Heart left ventricle (tissue), 16 donors: ENCODE data around the gene WBP2NL. TPM values are rescaled to one million over a fixed set of nuclear protein-coding genes. Genes with fewer than 3 reads are reported as not detected.

Experiments
- ATAC-seq, 4 donors: fragments of 200-7000 bp; cut with Tn5 transposase; one replicate each; pipeline ENCODE4 v1.9.1; 2020 to 2022; ENCODE audit warnings: moderate library complexity in 4 of 4, mild to moderate bottlenecking in 3 of 4, moderate number of reproducible peaks in 1 of 4
- DNase-seq, 5 donors: peaks; one replicate each; pipeline ENCODE4 v3.0.0-alpha.2; 2020
- H3K27ac ChIP-seq, 12 donors: fragments of 200-600 bp; sonication (generic) in 4 of 12; one replicate each; pipeline versions ENCODE4 v1.5.0 to v1.8.0; 2016 to 2022; ENCODE audit warnings: mild to moderate bottlenecking in 2 of 12
- H3K27me3 ChIP-seq, 9 donors: fragments of 200-600 bp; sonication (generic) in 2 of 9; one replicate each; pipeline versions ENCODE4 v1.5.1 to v1.8.0; 2016 to 2022; ENCODE audit warnings: mild to moderate bottlenecking in 3 of 9
- H3K36me3 ChIP-seq, 9 donors: fragments of 200-600 bp; sonication (generic) in 2 of 9; one replicate each; pipeline versions ENCODE4 v1.5.0 to v1.8.0; 2018 to 2022; ENCODE audit warnings: mild to moderate bottlenecking in 2 of 9
- H3K4me1 ChIP-seq, 12 donors: fragments of 200-600 bp; sonication (generic) in 4 of 12; one replicate each; pipeline versions ENCODE4 v1.5.0 to v1.8.0; 2016 to 2022; ENCODE audit warnings: mild to moderate bottlenecking in 3 of 12
- H3K4me3 ChIP-seq, 12 donors: fragments of 200-600 bp; sonication (generic) in 4 of 12; one replicate each; pipeline versions ENCODE4 v1.5.0 to v1.8.0; 2017 to 2022; ENCODE audit warnings: mild to moderate bottlenecking in 9 of 12, moderate library complexity in 4 of 12
- H3K9me3 ChIP-seq, 12 donors: fragments of 200-600 bp; sonication (generic) in 4 of 12; one replicate each; pipeline versions ENCODE4 v1.5.0 to v1.8.0; 2016 to 2022; ENCODE audit warnings: mild to moderate bottlenecking in 1 of 12
- CTCF ChIP-seq, 12 donors: fragments of 200-600 bp; sonication (generic) in 4 of 12; IDR thresholded peaks; one replicate each; pipeline versions ENCODE4 v1.5.0 to v1.8.0; 2018 to 2022; ENCODE audit warnings: antibody characterized with exemption in 12 of 12, mild to moderate bottlenecking in 5 of 12
- POLR2A ChIP-seq, 2 donors: fragments of 450-650 bp; IDR thresholded peaks; one replicate each; pipeline ENCODE4 v1.6.1; 2017; ENCODE audit warnings: antibody characterized with exemption in 2 of 2, mild to moderate bottlenecking in 2 of 2, moderate library complexity in 2 of 2
- WGBS, 4 donors: extraction: QIAGEN DNeasy Blood & Tissue Kit in 2 of 4; methylation state at CpG; one replicate each; pipeline versions ENCODE4 v1.1.5 to v1.1.7; 2013 to 2018; 5-methylcytosine and 5-hydroxymethylcytosine counted together
- intact Hi-C, 10 donors: fragments of 100-400 bp; cut with DNase I; formaldehyde crosslinking; loops; one replicate each; pipeline versions ENCODE4 v1.11.1 to v1.14.2; 2022
- polyA plus RNA-seq, 2 donors: library from polyadenylated mRNA; stranded (reverse); fragments of 200-250 nt; gene quantifications; one replicate each; pipeline ENCODE4 v1.2.3, GENCODE V29; 2013
- total RNA-seq, 9 donors: library from RNA; depleted of rRNA in 2 of 9; stranded (reverse); fragments of >200 nt in 2 of 9; fragmentation: NEBNext Ultra II Directional in 3 of 9; extraction: Animal tissue kit (Norgen Biotek cat#: 25700) in 3 of 9; gene quantifications; one replicate each; pipeline versions ENCODE4 v1.1.0 to v1.2.4, GENCODE V29; 2016 to 2023
- donor health status: ischemic (EF 13 %, LVEDD 7.1; RV severe dilation, severe dysfunction).
- donor health status: healthy with polysubstance abuse.
- donor health status: DM: no; HTN: yes; CAD: no.
- donor health status: DM: no; HTN: no; CAD: no.
- donor health status: ischemic (EF 25% LVEDD 6.9; RV normal size, moderate dysfunction).
- donor health status: ischemic (EF 25% LVEDD 5.7; RV mildly dilated, moderate dysfunction).
- donor health status: healthy.
- donor health status: DM: yes; HTN: yes; CAD: no.
- donor health status: ischemic (EF 35%, LVEDD 5.7; RV mildly dilated, moderate dysfunction).
- donor health status: nonischemic (EF 11% LVEDD 7.7; RV severe dilation, severe dysfunction).
- donor health status: DM: yes; HTN: yes; CAD: no.
- donor health status: PGD.
- donor health status: ischemic (EF 29% LVEDD 5.4; RV normal size, mild dysfunction).
- donor health status: nonischemic (EF 23%, LVEDD 6.1; RV moderate dilation, normal function).

Gene WBP2NL
- total and polyA plus RNA-seq, 11 donors, result 0.11 to 1.1 (median 0.38) TPM; not detected in 1

DNA sequence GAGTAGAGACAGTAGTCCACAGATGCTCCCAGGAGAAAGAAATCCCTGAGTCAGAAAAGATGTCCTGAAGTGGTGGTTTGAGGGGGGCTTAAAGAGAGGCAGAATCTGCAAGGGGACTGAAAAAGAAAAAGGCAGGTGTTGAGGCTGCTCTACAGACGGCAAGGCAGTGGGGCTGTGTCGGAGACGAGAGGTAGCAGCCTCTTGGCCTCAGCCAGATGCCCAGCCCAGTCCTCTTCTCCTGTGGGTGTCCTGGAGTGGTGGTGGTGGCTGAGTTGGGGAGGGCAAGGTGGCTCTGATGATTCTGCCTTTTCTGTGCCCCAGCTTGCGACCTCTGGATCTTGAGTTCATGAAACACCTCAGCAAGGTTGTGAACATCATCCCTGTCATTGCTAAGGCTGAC is 9.3 kb upstream of the WBP2NL start:
- intact Hi-C loops, result no loop called here
- Histone ChIP-seq H3K4me3 (no peak overlapping the region), H3K36me3 (no peaks in the 10 kb centered on the region), H3K4me1 (no peaks in the 10 kb centered on the region), H3K27me3 (no peaks in the 10 kb centered on the region), H3K27ac (no peak overlapping the region), H3K9me3 (no peaks in the 10 kb centered on the region)
- ATAC-seq, result no peak
- DNase-seq, result no peak
- WGBS, 4 donors, result 62 to 92% (median 78%) methylated on average over 4 of the region's 4 CpGs
- TF ChIP-seq POLR2A (IDR thresholded peaks at IDR 0.05) (no peak), CTCF (IDR thresholded peaks at IDR 0.05) (no peak)

DNA sequence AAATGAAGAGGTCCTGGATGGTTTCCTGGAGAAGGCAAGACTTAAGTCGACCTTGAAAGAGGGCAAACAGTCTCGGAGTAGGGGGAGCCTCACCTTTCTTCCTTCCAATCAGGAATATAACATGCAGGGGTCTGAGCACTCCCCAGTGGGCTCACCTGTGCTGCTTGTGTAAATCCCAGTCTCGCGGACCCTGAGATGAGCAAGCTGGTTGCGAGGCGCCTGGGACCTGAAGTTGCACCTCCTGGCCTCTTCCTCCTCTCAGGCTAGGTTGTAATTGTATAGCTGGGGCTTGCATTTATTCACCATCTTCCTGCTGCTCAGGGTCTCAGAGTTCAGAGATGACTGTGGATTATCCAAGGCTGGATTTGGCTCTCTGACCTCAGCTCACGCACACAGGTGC is 7.5 kb upstream of the WBP2NL start:
- peaks cover 0 to 4% (median 0%) of the 10 kb centered on the region in 12 donors for H3K4me1 ChIP-seq
- H3K27ac ChIP-seq, result no peak overlapping the region
- DNase-seq (no peak), ATAC-seq (no peak)
- no peaks in the 10 kb centered on the region for H3K27me3 ChIP-seq
- TF ChIP-seq CTCF (IDR thresholded peaks at IDR 0.05) (no peak), POLR2A (IDR thresholded peaks at IDR 0.05) (no peak)
- H3K36me3 ChIP-seq, result no peaks in the 10 kb centered on the region
- no peaks in the 10 kb centered on the region for H3K9me3 ChIP-seq
- H3K4me3 ChIP-seq, result no peak overlapping the region
- intact Hi-C loops, result no loop called here
- 86 to 90% (median 89%) methylated on average over 7 of the region's 7 CpGs for WGBS, 4 donors

- no peak for TF ChIP-seq POLR2A (IDR thresholded peaks at IDR 0.05)
- no peak for TF ChIP-seq CTCF (IDR thresholded peaks at IDR 0.05)
- Histone ChIP-seq H3K27me3 (no peaks in the 10 kb centered on the region), H3K36me3 (no peaks in the 10 kb centered on the region), H3K27ac (no peak overlapping the region), H3K4me3 (no peak overlapping the region), H3K4me1 (peaks cover 0 to 4% (median 0%) of the 10 kb centered on the region in 12 donors), H3K9me3 (no peaks in the 10 kb centered on the region)
- DNase-seq (no peak), ATAC-seq (no peak)
- intact Hi-C loops, result no loop called here
- WGBS, 4 donors, result 88 to 94% (median 91%) methylated on average over 5 of the region's 5 CpGs
Measured at GRCh38 chr22:41992496-41992895, 6.1 kb upstream of the WBP2NL start.

GRCh38 chr22:41995211-41995610 is 3.4 kb upstream of the WBP2NL start:
- no peak for TF ChIP-seq POLR2A (IDR thresholded peaks at IDR 0.05)
- TF ChIP-seq CTCF (IDR thresholded peaks at IDR 0.05), result no peak
- no peaks in the 10 kb centered on the region for H3K36me3 ChIP-seq
- H3K27ac ChIP-seq, result no peak overlapping the region
- ATAC-seq (no peak), DNase-seq (no peak)
- WGBS, 4 donors, result 45 to 60% (median 51%) methylated on average over 3 of the region's 3 CpGs
- H3K27me3 ChIP-seq, result peaks cover 0 to 10% (median 0%) of the 10 kb centered on the region in 9 donors
- peaks cover 0 to 19% (median 2%) of the 10 kb centered on the region in 12 donors for H3K4me1 ChIP-seq
- intact Hi-C loops, result no loop called here
- no peaks in the 10 kb centered on the region for H3K9me3 ChIP-seq
- H3K4me3 ChIP-seq, result no peak overlapping the region
